SIG-M5 treated with dmso at 0.1 percent for 504 hours (cell line): Measurements from ENCODE around the gene EIF6.
"Not testable (repeated sequence)": the region's sequence is repeated elsewhere in the genome, so short reads cannot be mapped to it uniquely, and the experiment has no call there.

Experiments
- DNase-seq: peaks from one replicate; lab custom pipeline; 2025; ENCODE audit not compliant: unreplicated experiment; lab: John Stamatoyannopoulos, UW

Gene EIF6

DNA sequence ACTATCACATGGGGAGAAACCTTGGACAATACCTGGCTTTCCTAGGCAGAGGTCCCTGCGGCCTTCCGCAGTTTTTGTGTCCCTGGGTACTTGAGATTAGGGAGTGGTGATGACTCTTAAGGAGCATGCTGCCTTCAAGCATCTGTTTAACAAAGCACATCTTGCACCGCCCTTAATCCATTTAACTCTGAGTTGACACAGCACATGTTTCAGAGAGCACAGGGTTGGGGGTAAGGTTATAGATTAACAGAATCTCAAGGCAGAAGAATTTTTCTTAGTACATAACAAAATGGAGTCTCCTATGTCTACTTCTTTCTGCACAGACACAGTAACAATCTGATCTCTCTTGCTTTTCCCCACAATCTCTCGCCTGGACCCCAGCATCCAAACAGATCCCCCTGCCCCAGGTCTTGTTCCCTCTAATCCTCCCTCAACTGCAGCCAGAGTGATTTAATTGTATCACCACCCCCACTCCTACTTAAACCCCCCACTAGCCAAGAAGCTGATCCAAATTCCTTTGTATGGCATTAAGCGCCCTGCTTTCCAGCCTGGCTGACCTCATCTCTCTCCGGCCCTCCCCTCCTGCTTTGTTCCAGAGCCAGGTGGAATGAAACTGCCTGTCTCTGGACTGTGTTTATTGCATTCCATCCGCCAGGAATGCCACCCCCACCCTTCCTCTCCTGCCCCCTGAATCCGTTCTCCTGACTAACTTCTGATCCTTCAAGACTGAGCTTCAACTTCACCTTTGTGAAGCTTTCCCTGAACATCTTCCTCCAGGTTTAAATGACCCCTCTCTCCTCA is 21.6 kb downstream of the EIF6 start:
- not testable (repeated sequence) for DNase-seq

DNA sequence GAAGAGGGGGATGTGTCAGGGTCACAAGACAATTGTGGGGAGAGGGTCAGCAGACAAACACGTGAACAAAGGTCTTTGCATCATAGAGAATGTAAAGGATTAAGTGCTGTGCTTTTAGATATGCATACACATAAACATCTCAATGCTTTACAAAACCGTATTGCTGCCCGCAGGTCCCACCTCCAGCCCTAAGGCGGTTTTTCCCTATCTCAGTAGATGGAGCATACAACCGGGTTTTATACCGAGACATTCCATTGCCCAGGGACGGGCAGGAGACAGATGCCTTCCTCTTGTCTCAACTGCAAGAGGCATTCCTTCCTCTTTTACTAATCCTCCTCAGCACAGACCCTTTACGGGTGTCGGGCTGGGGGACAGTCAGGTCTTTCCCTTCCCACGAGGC is 22.3 kb downstream of the EIF6 start:
- DNase-seq: not testable (repeated sequence)

DNA sequence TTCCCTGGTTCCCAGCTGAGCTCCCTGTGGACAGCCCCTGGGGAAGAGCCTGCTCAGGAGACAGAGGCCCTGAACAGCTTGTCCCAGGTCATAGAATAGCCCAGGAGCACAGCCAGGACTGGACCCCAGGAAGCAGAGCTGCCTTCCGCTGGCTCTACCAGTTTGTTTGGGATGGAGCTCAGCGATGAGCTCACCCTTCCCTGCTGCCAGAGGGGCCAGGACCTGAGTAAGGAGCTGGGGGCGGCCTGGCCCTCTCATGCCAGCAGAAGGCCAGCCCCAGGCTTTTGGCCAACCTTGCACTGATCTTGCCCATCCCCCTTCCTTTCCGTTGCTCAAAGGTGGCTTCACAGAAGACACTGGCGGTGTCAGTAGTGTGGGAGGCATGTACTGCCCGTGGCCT is 24.1 kb downstream of the EIF6 start:
- DNase-seq: no peak

DNA sequence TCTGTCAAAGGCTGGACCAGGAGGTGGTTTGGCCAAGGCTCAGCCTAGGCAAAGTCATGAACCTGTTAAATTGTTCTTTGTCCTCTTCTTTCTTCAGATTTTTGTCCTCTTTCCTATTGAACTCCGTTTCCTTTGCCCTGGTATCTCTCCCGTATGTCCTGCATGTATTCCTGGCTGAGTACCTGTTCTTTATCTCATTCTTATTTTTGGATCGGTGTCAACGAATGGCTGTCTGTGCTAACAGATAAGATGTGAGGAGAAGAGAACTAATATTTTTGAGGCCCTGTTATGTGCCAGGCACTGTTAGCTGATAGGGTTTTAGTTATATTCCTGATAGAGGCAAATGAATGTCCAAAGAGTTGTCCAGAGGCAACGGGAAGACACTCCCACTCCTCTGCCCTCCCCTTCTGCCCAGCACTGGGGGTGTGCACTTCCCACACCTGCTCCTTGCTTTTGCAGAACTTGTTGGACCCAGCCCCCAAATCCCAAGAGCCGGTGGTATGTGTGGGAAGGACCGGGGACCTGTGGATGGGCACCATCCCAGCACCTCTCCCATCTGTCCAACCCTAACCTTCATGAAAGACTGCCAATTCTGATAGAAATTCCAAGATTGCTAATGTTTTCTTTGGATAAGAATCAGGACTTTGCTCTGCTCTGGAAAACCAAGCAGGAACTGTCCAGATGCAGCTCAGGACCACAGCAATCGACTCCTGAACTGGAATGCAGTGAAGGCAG is 27.2 kb downstream of the EIF6 start:
- DNase-seq: no peak

DNA sequence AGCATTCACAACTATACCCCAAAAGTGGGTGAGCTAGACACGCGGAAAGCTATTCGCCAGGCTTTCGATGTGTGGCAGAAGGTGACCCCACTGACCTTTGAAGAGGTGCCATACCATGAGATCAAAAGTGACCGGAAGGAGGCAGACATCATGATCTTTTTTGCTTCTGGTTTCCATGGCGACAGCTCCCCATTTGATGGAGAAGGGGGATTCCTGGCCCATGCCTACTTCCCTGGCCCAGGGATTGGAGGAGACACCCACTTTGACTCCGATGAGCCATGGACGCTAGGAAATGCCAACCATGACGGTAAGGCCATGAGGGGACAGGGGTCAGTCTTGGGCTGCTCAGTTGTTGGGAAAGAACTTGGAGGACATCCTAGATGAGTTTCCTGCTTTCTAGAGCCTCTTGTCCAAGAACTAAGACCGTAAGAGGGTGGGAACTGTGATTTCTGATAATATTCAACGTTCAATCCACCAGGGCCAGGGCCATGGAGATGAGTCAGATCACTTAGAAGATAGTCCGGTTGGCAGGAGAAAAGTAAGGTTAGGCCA is 30.0 kb downstream of the EIF6 start:
- DNase-seq: no peak

DNA sequence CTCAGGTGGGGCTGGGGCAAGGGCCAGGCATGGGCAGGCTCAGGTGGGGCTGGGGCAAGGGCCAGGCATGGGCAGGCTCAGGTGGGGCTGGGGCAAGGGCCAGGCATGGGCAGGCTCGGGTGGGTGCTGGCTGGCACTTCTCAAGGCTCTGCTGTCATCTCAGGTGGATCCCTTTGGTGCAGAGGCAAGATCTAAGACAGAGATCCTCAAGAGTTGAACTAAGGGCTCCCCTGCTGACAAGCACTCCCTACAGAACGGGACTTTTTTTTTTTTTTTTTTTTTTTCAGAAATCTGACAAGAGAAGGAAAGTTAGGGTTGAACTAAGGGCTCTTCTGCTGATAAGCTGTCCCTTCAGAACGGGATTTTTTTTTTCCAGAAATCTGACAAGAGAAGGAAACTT is 31.6 kb downstream of the EIF6 start:
- no peak for DNase-seq

DNA sequence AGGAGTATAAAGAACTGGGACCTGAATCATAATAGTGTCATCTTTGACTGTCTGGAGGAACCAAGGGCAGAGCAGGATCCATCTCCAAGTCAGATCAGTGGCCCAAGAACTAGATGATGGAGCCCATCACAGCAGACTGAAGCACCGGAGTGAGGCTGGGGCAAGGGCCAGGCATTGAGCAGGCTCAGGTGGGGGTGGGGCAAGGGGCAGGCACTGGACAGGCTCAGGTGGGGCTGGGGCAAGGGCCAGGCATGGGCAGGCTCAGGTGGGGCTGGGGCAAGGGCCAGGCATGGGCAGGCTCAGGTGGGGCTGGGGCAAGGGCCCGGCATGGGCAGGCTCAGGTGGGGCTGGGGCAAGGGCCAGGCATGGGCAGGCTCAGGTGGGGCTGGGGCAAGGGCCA is 32.0 kb downstream of the EIF6 start:
- not testable (repeated sequence) for DNase-seq

DNA sequence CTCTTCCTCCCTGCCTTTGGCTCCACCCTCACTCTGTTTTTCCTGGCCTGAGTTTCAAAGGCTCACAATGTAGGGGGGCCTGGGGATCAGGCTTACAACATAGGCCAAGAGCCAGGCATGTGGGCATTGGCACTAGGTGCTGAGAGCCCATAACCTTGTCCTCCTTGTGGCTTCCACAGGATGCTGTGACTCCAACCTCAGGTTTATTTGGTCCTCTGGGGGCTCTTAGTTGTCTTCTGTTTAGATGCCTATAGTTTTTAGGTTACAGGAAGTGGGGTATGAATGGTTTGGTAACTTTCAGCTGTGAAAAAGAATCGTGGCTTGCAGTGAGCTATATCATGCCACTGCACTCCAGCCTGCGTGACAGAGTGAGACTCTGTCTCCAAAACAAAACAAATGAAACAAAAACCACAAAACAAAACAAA is 32.5 kb downstream of the EIF6 start:
- DNase-seq: no peak

DNA sequence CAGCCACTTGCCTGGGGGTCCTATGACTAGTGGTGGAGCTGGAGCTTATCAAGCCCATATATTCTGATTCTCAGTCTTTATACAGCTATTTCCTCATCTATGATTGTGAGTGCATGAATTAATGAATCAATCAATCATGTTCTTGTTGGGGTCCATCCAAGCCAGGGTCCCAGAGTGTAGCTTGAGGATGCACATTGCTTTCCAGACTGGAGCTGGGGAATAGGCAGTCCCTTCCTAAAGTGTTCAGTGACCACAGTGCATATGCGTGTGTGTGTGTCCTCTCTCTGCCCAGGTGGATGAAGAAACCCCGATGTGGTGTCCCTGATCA is 33.0 kb downstream of the EIF6 start:
- DNase-seq: no peak

DNA sequence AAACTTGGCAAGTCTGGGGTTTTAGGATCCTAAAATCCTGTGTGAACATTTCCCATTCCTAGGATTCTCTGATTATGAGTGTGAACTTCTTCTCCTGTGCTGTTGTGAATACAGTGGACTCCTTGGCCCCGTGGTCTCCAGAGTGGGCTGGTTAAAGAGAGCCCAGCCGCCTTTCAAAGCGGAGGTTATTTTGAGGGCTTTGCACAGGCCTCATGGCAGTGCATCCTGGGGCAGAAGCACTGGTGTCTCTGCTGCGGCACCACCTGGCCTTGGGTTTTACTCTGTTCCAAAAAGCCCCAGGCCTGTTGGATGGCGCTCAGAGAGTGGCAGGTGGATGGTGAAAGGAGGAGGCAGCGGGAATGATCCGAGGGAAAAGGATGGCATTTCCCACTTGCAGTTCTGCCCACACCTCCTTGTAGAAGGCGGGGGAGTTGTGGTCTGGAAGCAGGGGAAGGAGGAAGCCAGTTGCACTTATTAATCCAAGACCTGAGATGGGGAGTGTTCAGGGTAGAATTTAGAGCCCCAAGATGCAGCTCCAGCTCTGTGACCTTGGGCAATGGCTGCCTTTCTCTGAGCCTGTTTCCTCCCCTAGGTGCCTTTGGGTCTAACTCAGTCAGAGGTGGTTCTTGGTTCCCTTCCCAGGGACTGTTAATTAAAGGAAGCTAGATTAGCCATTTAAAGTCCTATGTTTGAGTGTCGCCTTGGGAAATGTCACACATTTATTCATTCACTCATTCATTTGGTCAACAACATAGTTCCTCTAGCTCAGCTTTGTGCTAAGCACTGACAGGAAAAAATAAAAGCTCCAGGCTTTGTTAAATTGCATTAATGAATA is 35.7 kb downstream of the EIF6 start:
- DNase-seq: no peak

DNA sequence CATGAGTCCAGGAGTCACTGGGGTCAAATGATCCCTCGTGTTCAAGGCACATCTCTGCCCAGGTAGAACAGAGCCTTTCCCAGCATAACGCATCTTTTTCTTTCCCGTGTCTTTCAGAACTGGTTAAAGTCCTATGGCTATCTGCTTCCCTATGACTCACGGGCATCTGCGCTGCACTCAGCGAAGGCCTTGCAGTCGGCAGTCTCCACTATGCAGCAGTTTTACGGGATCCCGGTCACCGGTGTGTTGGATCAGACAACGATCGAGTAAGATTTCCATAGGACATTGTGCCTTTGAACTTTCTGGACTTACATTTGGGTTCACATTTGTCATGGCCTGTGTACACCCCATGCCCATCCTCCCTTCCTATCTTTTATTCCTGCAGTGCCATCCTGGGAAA is 37.8 kb downstream of the EIF6 start:
- no peak for DNase-seq

DNA sequence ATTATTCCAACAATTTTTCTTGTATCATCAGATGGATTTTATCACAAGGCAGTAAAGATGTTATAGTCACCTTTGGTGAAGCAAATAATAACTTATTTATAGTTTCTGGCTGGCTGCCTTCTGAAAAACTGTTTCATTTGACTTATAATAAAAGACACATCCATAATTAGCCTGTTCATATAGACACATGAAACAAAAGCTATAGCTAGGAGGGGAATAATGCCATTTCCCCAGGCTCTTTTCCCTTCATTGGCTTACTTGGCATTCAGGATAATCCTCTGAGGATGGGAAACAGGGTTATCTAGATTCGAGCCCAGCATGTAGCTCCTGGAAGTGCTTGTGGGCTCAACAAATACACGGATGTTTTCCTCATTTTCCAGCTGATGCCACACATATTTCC is 40.6 kb downstream of the EIF6 start:
- no peak for DNase-seq

DNA sequence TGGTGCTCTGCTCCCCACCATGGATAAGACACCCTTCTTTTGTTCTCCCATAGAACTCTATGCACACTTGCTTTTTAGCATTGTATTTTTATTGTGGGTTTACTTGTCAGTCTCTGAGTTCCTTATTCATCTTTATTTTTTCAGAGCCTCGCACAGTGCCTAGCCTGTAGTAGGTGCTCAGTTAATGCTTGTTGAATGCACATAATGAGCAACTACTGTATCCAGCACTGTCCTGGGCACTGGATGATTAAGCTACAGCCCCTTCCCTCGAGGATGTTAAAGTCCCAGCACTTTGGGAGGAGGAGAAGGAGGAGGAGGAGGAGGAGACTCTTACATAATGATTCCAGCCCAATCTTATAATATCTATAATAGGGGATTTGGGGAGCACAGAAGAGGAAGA is 41.3 kb downstream of the EIF6 start:
- no peak for DNase-seq

DNA sequence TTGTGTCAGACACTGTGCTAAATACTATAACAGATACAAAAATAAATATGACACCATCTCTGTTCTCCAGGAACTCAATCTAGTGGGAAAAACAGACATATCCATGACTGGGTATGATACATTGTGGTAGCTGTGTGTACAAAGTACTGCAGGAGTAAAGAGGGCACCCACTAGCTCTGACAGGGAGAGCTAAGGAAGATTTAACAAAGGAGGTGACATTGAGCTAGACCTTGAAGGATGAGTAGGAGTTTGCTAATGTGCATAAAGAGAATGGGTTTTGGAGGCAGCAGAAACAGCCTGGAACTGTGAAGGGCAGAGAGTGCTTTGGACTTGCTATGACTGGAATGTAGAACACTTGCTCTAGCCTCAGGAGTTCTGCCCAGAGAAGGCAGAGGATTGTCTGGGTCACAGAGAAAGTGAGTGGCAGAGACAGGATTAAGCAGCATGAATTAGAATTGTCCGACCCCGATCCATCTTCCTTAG is 43.7 kb downstream of the EIF6 start:
- no peak for DNase-seq

DNA sequence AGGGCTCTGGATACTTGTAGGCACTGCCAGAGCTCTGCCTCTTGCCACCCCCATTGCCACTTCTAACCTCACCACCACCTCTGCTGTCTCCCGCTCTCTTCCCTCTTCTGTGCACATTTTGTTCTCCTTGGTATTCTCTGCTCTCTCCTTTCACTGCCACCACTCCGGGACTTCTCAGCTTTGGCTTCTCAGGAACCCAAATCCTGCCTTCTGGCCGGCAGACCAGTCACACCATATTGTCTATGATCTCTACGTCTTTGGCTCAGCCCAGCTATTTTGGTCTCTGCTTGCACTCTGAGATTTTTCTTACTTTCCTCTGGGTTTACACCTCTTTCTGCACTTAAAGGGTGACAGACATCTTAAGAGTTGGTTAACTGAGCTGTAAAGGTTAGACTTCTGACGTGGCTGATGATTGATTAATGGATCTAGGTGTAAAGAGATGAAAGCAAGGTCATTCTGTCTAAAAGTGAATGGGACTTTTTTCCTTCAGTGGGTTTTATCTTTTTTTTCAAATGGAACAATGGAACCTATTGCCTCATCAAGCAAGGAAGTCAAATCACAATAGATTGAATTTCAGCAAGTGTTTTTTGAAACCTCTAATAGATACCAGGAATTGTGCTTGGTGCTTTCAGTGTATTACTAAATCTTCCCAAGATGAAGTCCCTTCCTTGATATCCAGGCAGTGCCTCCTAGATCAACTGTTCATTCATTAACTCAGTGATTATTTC is 44.3 kb downstream of the EIF6 start:
- DNase-seq: no peak

DNA sequence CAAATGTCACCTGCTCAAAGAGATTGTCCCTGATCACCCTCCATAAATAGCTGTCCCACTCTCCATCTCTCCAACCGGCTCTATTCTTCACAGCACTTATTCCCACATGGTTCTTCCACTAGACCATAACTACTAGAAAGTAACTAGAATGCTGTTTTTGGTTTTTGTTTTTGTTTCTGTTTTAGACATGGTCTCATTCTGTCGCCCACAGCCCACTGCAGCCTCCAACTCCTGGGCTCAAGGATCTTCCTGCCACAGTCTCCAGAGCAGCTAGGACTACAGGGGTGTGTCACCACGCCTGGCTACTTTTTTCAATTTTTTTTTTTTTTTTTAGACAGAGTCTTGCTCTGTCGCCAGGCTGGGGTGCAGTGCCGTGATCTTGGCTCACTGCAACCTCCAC is 45.8 kb downstream of the EIF6 start:
- DNase-seq: no peak

DNA sequence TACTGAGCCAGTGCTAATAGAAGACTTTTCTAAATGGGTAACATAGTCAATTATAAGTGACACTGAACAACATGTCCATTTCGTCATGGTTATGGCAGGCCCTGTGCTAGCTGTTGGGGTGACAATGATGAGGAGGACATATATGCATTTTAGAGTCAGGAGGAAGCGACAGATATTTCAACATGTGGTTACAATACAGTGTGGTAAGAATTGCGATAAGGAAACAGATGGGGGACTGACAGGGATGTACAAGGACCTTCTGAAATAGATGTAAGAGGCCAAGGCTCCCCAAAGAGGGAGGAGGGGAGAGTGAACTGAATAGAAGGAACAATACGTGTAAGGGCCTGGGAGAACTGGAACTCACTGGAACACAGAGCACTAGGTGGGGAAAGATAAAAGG is 46.4 kb downstream of the EIF6 start:
- DNase-seq: peak; percentile 98

DNA sequence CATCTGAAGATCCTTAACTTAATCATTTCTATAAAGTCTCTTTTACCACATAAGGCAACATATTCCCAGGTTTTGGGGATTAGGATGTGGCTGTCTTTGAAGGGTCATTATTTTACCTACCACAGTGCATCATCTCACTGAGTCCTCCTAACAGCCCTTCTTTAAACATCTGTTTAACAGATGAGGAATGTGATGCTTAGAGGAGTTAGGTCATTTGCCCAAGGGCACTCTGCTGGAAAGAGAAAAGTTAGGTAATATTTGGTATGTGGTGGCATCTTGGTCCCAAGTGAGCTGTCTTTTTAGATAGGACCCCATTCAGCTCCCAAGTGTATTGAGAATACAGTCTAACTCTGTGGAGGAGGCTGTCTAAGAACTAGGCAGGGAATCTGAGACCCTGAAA is 47.1 kb downstream of the EIF6 start:
- DNase-seq: no peak

DNA sequence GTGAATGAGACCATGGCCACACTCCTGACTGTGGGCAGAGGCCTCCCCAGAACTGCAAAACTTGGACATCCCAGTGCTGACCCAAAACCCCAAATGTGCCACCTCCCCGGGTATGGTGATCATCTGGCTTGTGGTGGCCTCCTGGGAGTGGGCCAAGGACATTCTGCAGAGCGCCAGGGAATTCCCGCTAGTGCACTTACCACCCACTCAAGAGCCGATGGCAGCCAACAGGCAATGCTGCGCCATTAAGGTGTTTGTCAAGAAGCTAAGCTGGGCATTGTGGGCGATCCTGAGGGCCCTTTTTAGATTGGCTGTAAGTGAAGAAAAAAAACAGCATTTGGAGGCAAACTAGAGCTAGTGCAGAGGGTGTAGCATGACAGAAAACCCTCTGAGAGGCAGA is 48.7 kb downstream of the EIF6 start:
- no peak for DNase-seq

DNA sequence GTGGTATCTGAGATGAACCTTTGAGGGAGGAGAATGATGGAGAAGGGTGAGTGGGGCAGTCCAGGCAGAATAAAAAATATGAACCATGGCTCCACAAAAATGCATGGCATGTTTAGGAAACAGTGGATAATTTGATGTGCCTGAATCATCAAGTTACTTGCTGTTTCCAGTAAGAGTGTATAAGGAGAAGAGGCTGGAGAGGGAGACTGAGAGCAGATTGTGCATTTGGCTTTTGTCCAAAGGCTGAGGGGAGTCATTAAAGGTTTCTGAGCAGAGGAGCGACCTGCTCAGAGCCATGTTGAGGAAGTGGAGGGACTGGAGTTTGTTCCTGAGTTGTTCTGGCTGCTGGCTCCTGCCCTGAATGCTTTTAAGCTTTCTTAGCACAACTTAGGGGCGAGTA is 52.0 kb downstream of the EIF6 start:
- no peak for DNase-seq
